Anterior cingulate cortex (tissue), 58 donors: ENCODE measurements around the gene LRRC37A.
"Not testable (repeated sequence)": the region's sequence is repeated elsewhere in the genome, so short reads cannot be mapped to it uniquely, and the experiment has no call there.

Experiments
- DNase-seq, 58 donors: peaks; one replicate each; lab custom pipeline; 2025; lab: John Stamatoyannopoulos, UW

Gene LRRC37A

GRCh38 chr17:46286764-46287221, 8.1 kb upstream of the LRRC37A start:
- peak in 27 of 58 donors; percentile 5 to 92 (median 50) for DNase-seq

- not testable (repeated sequence) for DNase-seq
Observed at GRCh38 chr17:46287587-46287986, 7.3 kb upstream of the LRRC37A start.

- DNase-seq: peak in 4 of 58 donors; percentile 4 to 55 (median 25)
Observed at GRCh38 chr17:46290906-46291546, 3.9 kb upstream of the LRRC37A start.

GRCh38 chr17:46291618-46292017, 3.3 kb upstream of the LRRC37A start:
- not testable (repeated sequence) for DNase-seq

GRCh38 chr17:46341220-46341619, 46.3 kb downstream of the LRRC37A start:
- not testable (repeated sequence) for DNase-seq

DNA sequence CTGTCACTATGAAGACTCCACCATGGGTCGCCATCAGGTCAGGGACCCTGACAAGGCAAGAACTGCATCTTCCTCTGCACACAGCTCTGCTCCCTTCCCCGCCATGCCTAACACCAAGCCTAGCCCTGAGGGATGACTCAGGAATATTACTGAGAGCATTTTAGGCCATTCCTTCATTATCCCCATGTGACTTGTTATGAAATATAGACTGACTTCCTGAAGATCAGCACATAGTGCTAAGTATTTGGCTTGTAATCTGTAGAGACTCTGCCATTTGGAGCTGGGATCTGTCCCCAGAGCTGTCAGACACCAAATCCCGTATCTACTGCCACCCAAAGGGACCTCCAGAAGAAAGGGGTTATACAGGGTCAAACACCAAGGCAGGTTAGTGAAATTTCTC, 47.2 kb downstream of the LRRC37A start:
- DNase-seq: not testable (repeated sequence)

DNA sequence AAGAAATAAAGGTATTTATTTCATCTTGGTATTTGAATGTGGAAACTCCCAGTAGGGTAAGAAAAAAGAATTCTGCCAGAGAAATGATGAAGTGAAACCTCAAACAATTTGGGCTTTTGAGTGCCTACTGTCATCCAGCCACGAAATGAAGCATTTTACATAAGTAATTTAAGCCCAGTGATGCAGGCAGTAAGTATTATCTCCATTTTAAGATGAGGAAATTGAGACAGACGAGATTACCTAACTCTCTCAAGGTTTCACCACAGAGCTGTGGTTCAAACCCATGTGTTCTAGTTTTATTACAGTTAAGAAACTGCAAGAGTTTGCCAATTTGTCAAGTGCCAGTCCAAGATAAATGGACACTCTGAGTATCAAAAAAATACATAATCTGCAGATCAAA, 53.4 kb downstream of the LRRC37A start:
- not testable (repeated sequence) for DNase-seq

GRCh38 chr17:46349060-46349459, 54.1 kb downstream of the LRRC37A start:
- DNase-seq: not testable (repeated sequence)

DNA sequence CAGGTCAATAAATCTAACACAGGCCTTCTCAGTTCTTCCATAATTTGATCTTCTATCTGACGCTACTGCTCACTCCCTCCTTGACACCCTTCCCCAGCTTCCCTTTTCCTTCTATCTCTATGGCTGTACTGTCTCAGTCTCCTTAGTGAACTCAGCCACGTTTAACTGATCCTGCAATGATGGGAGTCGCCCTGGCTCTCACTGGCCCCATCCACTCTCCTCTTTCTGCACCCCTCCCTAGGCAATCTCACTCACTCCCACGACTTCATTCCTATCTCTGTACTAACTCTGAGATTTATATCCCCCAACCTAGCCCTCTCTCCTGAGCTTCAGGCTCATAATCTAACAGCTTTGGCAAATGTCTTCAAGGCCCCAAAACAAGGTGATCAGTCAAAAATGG, 58.9 kb downstream of the LRRC37A start:
- DNase-seq: not testable (repeated sequence)

DNA sequence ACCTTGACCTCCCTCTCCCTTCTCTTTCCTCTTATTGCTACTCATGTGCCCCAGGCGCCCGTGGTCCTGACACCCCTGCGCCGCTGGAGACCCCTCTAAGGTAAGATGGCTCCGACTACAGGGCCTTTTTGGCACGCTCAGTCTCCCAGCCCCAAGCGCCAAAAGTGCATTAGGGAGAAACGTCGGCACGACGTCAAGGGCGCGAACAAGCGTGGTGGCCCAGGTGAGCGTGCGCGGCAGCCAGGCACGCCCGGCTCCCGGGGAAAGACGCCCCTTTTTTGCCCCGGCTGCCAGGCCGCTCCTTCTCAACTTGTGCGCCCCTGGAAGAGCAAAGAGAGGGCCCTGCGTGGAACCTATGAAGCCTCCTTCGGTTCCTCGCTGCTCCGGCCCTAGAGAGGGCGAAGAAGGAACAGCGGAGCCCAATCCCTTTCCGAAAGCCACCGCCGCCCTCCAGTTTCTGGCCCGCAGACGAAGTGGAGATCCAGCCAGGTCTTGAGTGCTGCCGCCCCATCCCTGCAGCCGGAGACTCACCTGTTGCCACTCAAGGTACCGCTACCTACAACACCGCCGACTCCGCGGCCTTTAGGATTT, 66.3 kb downstream of the LRRC37A start:
- DNase-seq: not testable (repeated sequence)

- DNase-seq: not testable (repeated sequence)
Observed at GRCh38 chr17:46361755-46362154, 66.8 kb downstream of the LRRC37A start, which contains the start of gene ARL17B. Gene ARL17B, minus strand, starts transcription at chr17:46361766. Its CDS starts 3,369 bp downstream, at chr17:46358397.

- not testable (repeated sequence) for DNase-seq
Observed at GRCh38 chr17:46367520-46367919, 72.6 kb downstream of the LRRC37A start.

DNA sequence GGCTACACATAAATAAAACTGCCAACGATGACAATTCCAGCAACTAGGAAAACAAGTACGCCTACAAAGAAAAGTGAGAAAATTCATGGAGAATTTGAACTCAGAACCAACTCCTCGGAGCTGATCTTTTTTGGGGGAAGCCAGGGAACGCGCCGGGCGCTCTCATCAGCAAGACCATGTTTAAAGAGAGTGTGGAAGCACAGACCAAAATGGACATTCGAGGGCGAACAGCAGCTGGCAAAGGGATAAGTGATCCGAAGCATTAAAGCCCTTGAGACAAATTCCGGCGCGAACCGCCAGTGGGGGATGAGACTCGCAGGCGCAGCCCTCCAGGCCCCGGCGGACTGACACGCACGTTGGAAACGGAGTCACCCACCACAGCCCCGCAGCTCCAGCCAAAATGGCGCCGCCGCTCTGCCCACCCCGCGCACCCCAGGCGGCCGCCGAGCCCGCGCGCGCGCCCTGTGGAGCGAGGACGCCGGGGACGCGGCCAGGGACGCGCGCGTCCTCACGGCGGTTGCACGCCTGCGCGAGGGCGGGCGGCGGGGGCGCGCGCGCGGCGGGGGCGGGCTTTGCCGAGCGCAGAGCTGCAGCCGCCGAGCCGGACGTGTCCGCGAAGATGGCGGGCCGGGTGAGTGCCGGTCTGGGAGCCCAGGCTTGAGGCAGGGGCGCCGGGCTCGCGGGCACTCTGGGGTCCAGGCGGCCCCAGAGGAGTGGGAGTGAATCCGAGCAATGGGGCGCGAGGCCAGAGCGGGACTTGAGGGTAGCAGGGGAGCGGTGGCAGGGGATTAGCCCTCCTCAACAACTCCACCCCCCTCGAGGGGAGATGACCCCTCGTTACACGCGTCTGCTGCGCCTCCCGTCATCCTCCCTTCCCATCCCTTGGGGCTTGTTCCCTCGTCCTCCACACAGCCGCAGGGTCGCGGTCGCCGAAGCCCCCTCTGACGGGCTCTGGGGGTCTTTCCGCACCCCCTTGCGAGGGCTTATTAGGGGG, 77.6 kb downstream of the LRRC37A start:
- not testable (repeated sequence) for DNase-seq

GRCh38 chr17:46373418-46373817, 78.5 kb downstream of the LRRC37A start:
- not testable (repeated sequence) for DNase-seq

GRCh38 chr17:46383118-46383517, 88.2 kb downstream of the LRRC37A start:
- not testable (repeated sequence) for DNase-seq

DNA sequence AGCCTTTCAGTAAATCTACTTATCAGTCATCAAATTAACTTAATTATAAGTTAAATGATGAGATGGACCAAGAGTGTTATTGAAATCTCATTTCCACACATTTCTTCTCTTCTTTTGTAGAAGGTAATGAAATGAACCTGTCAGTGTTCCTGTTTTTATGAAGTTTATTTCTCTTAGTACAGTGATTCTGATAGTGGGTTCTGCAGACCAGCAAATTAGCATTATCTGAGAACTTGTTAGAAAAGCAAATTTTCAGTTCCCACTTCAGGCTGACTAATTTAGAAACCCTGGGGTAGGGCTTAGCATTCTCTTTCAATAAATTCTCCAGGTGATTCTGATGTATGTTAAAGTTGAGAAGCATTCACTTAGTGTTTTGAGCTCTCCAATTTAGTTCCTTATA, 90.6 kb downstream of the LRRC37A start:
- DNase-seq: not testable (repeated sequence)
